Lower lobe of right lung (tissue), 2 donors: ENCODE results near the gene MYLK. TPM values are rescaled to one million over a fixed set of nuclear protein-coding genes. Genes with fewer than 3 reads are reported as not detected.

Experiments used
- ATAC-seq, 2 donors: fragments of 200-7000 bp; cut with Tn5 transposase; one replicate each; pipeline ENCODE4 v1.9.1; 2020 to 2022; ENCODE audit warnings: mild to moderate bottlenecking in 2 of 2, moderate library complexity in 2 of 2
- DNase-seq: peaks from one replicate; pipeline ENCODE4 v3.0.0-alpha.2; 2020
- H3K27ac ChIP-seq: fragments of 200-600 bp; one replicate; pipeline ENCODE4 v1.8.0; 2022
- H3K27me3 ChIP-seq: fragments of 200-600 bp; one replicate; pipeline ENCODE4 v1.8.0; 2022; ENCODE audit warnings: low read depth
- H3K36me3 ChIP-seq: fragments of 200-600 bp; one replicate; pipeline ENCODE4 v1.8.0; 2022; ENCODE audit warnings: mild to moderate bottlenecking
- H3K4me1 ChIP-seq: fragments of 200-600 bp; one replicate; pipeline ENCODE4 v1.8.0; 2022
- H3K4me3 ChIP-seq: fragments of 200-600 bp; one replicate; pipeline ENCODE4 v1.8.0; 2022; ENCODE audit warnings: mild to moderate bottlenecking
- H3K9me3 ChIP-seq: fragments of 200-600 bp; one replicate; pipeline ENCODE4 v1.8.0; 2022
- CTCF ChIP-seq: fragments of 200-600 bp; IDR thresholded peaks from one replicate; pipeline ENCODE4 v1.8.0; 2022; ENCODE audit warnings: antibody characterized with exemption, mild to moderate bottlenecking
- intact Hi-C: fragments of 100-400 bp; cut with DNase I; formaldehyde crosslinking; loops from one replicate; pipeline ENCODE4 v1.11.0; 2022
- total RNA-seq: library from RNA; stranded (reverse); fragmentation: NEBNext Ultra II Directional; extraction: Animal tissue kit (Norgen Biotek cat#: 25700); gene quantifications from one replicate; pipeline ENCODE4 v1.2.1, GENCODE V29; 2021
- donor health status: DM: no; HTN: yes; CAD: no; lungs with severe emphysema.

MYLK gene
- total RNA-seq, 1 donor from 2014 or later: 156 TPM

GRCh38 chr3:123672429-123673146, 211.5 kb downstream of the MYLK start:
- no peak for DNase-seq
- ATAC-seq: no peak
- Histone ChIP-seq H3K9me3 (no peaks in the 10 kb centered on the region), H3K4me3 (no peak overlapping the region), H3K36me3 (peaks cover 19% of the 10 kb centered on the region), H3K27ac (no peak overlapping the region), H3K4me1 (peaks cover 10% of the 10 kb centered on the region), H3K27me3 (no peaks in the 10 kb centered on the region)
- intact Hi-C loops: no loop called here
- TF ChIP-seq CTCF: no peak

GRCh38 chr3:123670743-123671142, 213.4 kb downstream of the MYLK start:
- ATAC-seq (no peak), DNase-seq (no peak)
- Histone ChIP-seq H3K4me1 (peaks cover 17% of the 10 kb centered on the region), H3K27ac (no peak overlapping the region), H3K27me3 (no peaks in the 10 kb centered on the region), H3K9me3 (no peaks in the 10 kb centered on the region), H3K4me3 (no peak overlapping the region), H3K36me3 (peaks cover 33% of the 10 kb centered on the region)
- intact Hi-C loops: no loop called here
- no peak for TF ChIP-seq CTCF

GRCh38 chr3:123668906-123669305, 215.2 kb downstream of the MYLK start:
- TF ChIP-seq CTCF: no peak
- H3K4me3 ChIP-seq: no peak overlapping the region
- intact Hi-C loops: no loop called here
- no peak for ATAC-seq
- no peak overlapping the region for H3K27ac ChIP-seq
- H3K4me1 ChIP-seq: peaks cover 17% of the 10 kb centered on the region
- DNase-seq: no peak
- peaks cover 38% of the 10 kb centered on the region for H3K36me3 ChIP-seq
- H3K27me3 ChIP-seq: no peaks in the 10 kb centered on the region
- H3K9me3 ChIP-seq: no peaks in the 10 kb centered on the region

- Histone ChIP-seq H3K4me1 (peaks cover 19% of the 10 kb centered on the region), H3K4me3 (no peak overlapping the region), H3K36me3 (peaks cover 49% of the 10 kb centered on the region), H3K27me3 (no peaks in the 10 kb centered on the region), H3K27ac (no peak overlapping the region), H3K9me3 (no peaks in the 10 kb centered on the region)
- no peak for TF ChIP-seq CTCF
- no peak for DNase-seq
- intact Hi-C loops: no loop called here
- ATAC-seq: no peak
Measured at GRCh38 chr3:123667784-123668183, 216.3 kb downstream of the MYLK start.

- Histone ChIP-seq H3K9me3 (no peaks in the 10 kb centered on the region), H3K36me3 (peaks cover 40% of the 10 kb centered on the region), H3K4me1 (peaks cover 49% of the 10 kb centered on the region), H3K27ac (no peak overlapping the region), H3K4me3 (no peak overlapping the region), H3K27me3 (no peaks in the 10 kb centered on the region)
- TF ChIP-seq CTCF: no peak
- ATAC-seq (no peak), DNase-seq (no peak)
- intact Hi-C loops: no loop called here
Measured at GRCh38 chr3:123664753-123665152, 219.4 kb downstream of the MYLK start.
